Measurements from ENCODE around the gene TCFL5.

DNA sequence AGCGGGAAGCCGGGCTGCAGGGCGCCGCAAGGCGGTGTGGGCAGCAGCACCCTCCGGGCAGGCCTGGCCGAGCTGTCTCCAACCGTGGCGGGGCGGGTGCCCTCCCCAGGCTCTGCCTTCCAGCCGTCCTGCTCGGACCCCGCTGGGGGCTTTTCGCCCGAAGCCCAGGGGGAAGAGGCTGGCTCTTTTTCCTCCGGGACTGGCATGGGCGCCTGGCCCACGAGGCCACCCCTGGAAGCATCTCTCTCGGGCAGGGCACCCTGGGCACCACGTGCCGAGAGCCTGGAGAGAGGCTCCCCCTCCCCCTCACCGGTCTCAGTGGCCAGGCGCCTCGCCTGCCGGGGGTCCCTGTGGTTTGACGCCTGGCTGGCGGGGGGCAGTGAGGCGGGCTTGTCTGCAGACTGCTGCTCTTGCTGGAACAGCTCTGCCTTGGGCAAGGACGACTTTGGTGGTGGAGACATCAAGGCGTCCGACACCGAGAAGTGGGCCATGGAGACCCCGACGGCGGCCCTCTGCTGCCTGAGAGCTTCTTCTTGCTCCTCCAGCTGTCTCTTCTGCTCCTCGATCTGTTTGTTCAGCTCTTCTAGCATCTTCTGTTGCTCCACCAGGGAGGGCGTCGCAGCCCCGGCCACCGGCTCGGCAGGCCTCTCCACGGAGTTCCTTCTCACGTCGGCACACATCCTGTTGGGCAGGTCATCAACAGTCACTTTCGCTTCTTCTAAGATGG is 19.5 kb upstream of the TCFL5 start:
- TF ChIP-seq, protein P1, sequence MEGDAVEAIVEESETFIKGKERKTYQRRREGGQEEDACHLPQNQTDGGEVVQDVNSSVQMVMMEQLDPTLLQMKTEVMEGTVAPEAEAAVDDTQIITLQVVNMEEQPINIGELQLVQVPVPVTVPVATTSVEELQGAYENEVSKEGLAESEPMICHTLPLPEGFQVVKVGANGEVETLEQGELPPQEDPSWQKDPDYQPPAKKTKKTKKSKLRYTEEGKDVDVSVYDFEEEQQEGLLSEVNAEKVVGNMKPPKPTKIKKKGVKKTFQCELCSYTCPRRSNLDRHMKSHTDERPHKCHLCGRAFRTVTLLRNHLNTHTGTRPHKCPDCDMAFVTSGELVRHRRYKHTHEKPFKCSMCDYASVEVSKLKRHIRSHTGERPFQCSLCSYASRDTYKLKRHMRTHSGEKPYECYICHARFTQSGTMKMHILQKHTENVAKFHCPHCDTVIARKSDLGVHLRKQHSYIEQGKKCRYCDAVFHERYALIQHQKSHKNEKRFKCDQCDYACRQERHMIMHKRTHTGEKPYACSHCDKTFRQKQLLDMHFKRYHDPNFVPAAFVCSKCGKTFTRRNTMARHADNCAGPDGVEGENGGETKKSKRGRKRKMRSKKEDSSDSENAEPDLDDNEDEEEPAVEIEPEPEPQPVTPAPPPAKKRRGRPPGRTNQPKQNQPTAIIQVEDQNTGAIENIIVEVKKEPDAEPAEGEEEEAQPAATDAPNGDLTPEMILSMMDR (IDR thresholded peaks at IDR 0.05) = no peak
- no peak for TF ChIP-seq POLR2A (IDR thresholded peaks at IDR 0.05)
